GM23338 (cell line): Measurements from ENCODE around the gene FUT7. TPM values are rescaled to one million over a fixed set of nuclear protein-coding genes. Genes with fewer than 3 reads are reported as not detected.

Source experiments
- ATAC-seq: fragments of 200-7000 bp; cut with Tn5 transposase; 3 replicates; pipeline ENCODE4 v1.9.1; 2020
- DNase-seq: peaks from one replicate; pipeline ENCODE4 v3.0.0-alpha.2; 2015; ENCODE audit warnings: low spot score
- H2AFZ ChIP-seq: fragments of 200-600 bp; sonication (generic); 2 replicates; pipeline ENCODE4 v1.8.0; 2016; ENCODE audit warnings: antibody characterized with exemption, mild to moderate bottlenecking, moderate library complexity
- H3F3A ChIP-seq: fragments of 200-600 bp; sonication (generic); replicated peaks from 2 replicates; pipeline ENCODE4 v1.8.0; 2017; ENCODE audit warnings: antibody characterized with exemption, mixed run types, low read depth
- H3K27ac ChIP-seq: fragments of 200-600 bp; sonication (generic); 2 replicates; pipeline ENCODE4 v1.6.1; 2016; ENCODE audit warnings: low read depth
- H3K27me3 ChIP-seq: fragments of 200-600 bp; sonication (generic); 2 replicates; pipeline ENCODE4 v1.8.0; 2016; ENCODE audit warnings: mild to moderate bottlenecking, mixed run types, moderate library complexity; ENCODE audit not compliant: insufficient read depth
- H3K36me3 ChIP-seq: fragments of 200-600 bp; sonication (generic); 2 replicates; pipeline ENCODE4 v1.8.0; 2016; ENCODE audit warnings: mild to moderate bottlenecking; ENCODE audit not compliant: insufficient read depth
- H3K4me1 ChIP-seq: fragments of 200-600 bp; sonication (generic); 2 replicates; pipeline ENCODE4 v1.8.0; 2016; ENCODE audit warnings: mild to moderate bottlenecking, moderate library complexity; ENCODE audit not compliant: insufficient read depth
- H3K4me2 ChIP-seq: fragments of 200-600 bp; sonication (generic); 2 replicates; pipeline ENCODE4 v1.7.1; 2017; ENCODE audit warnings: mixed run types
- H3K4me3 ChIP-seq: fragments of 200-600 bp; sonication (generic); 2 replicates; pipeline ENCODE4 v1.6.1; 2016; ENCODE audit warnings: mixed run types
- H3K79me2 ChIP-seq: fragments of 200-600 bp; sonication (generic); replicated peaks from 2 replicates; pipeline ENCODE4 v1.8.0; 2017; ENCODE audit warnings: mild to moderate bottlenecking; ENCODE audit not compliant: insufficient read depth
- H3K9me2 ChIP-seq: fragments of 200-600 bp; sonication (generic); 2 replicates; pipeline ENCODE4 v1.8.0; 2017; ENCODE audit not compliant: insufficient read depth
- H4K20me1 ChIP-seq: fragments of 200-600 bp; sonication (generic); replicated peaks from 2 replicates; pipeline ENCODE4 v1.8.0; 2017; ENCODE audit warnings: mild to moderate bottlenecking; ENCODE audit not compliant: insufficient read depth
- H3K27ac Mint-ChIP-seq: 2 replicates; pipeline ENCODE4 v1.8.0; 2020; ENCODE audit warnings: inconsistent platforms, mild to moderate bottlenecking, moderate library complexity, mixed read lengths
- H3K27me3 Mint-ChIP-seq: 3 replicates; pipeline ENCODE4 v1.8.0; 2022; ENCODE audit warnings: low read depth, mild to moderate bottlenecking, moderate library complexity, mixed read lengths, inconsistent platforms; ENCODE audit not compliant: insufficient read depth, poor library complexity
- H3K36me3 Mint-ChIP-seq: 3 replicates; pipeline ENCODE4 v1.8.0; 2021; ENCODE audit warnings: low read depth, mild to moderate bottlenecking, inconsistent platforms, moderate library complexity, mixed read lengths
- H3K4me1 Mint-ChIP-seq: 3 replicates; pipeline ENCODE4 v1.8.0; 2020; ENCODE audit warnings: mild to moderate bottlenecking, inconsistent platforms, mixed read lengths
- H3K4me3 Mint-ChIP-seq: 3 replicates; pipeline ENCODE4 v1.8.0; 2021; ENCODE audit warnings: moderate library complexity, mild to moderate bottlenecking, inconsistent platforms, mixed read lengths
- H3K9me3 Mint-ChIP-seq: 3 replicates; pipeline ENCODE4 v1.8.0; 2020; ENCODE audit warnings: moderate library complexity, mild to moderate bottlenecking, inconsistent platforms, mixed read lengths
- CREB1 ChIP-seq: fragments of 250-450 bp; sonication (Bioruptor Pico); IDR thresholded peaks from 2 replicates; pipeline ENCODE4 v1.5.0; 2020; ENCODE audit warnings: low read depth, mild to moderate bottlenecking, moderate library complexity
- CTCF ChIP-seq, 2 experiments: fragments of 200-600 bp in 1 of 2; sonication (generic) in 1 of 2; conservative IDR thresholded peaks; 2 replicates each; pipeline versions ENCODE4 v1.5.1 to v1.6.1; 2016 to 2017; ENCODE audit warnings: antibody characterized with exemption in 2 of 2, low read depth in 2 of 2, mild to moderate bottlenecking in 2 of 2, moderate library complexity in 1 of 2
- ETS1 ChIP-seq: IDR thresholded peaks from 2 replicates; pipeline ENCODE4 v1.6.1; 2016; ENCODE audit warnings: antibody characterized with exemption
- EZH2 ChIP-seq: fragments of 200-600 bp; sonication (generic); IDR thresholded peaks from one replicate; pipeline ENCODE4 v1.8.0; 2017; ENCODE audit warnings: antibody characterized with exemption, mild to moderate bottlenecking, low read depth; ENCODE audit not compliant: unreplicated experiment
- EZH2phosphoT487 ChIP-seq: fragments of 200-600 bp; sonication (generic); IDR thresholded peaks from one replicate; pipeline ENCODE4 v1.8.1; 2018; ENCODE audit warnings: antibody characterized with exemption; ENCODE audit not compliant: unreplicated experiment
- JUNB ChIP-seq: IDR thresholded peaks from one replicate; pipeline ENCODE4 v1.6.1; 2016; ENCODE audit warnings: antibody characterized with exemption; ENCODE audit not compliant: unreplicated experiment
- NANOG ChIP-seq: IDR thresholded peaks from 2 replicates; pipeline ENCODE4 v1.6.1; 2016; ENCODE audit warnings: antibody characterized with exemption, borderline replicate concordance
- POLR2AphosphoS5 ChIP-seq: IDR thresholded peaks from 2 replicates; pipeline ENCODE4 v1.6.1; 2016; ENCODE audit warnings: antibody characterized with exemption, low read depth
- REST ChIP-seq: IDR thresholded peaks from one replicate; pipeline ENCODE4 v1.6.1; 2018; ENCODE audit warnings: antibody characterized with exemption; ENCODE audit not compliant: unreplicated experiment
- STAT1 ChIP-seq: IDR thresholded peaks from one replicate; pipeline ENCODE4 v1.6.1; 2016; ENCODE audit warnings: antibody characterized with exemption; ENCODE audit not compliant: unreplicated experiment
- ZNF114 ChIP-seq: fragments of 250-450 bp; sonication (Bioruptor Pico); IDR thresholded peaks from 2 replicates; pipeline ENCODE4 v1.5.0; 2020; ENCODE audit warnings: mild to moderate bottlenecking, moderate library complexity
- ZNF331 ChIP-seq: fragments of 250-450 bp; sonication (Bioruptor Pico); IDR thresholded peaks from 2 replicates; pipeline ENCODE4 v1.5.0; 2020; ENCODE audit warnings: low read depth, mild to moderate bottlenecking, moderate library complexity
- ZNF462 ChIP-seq: fragments of 250-450 bp; sonication (Bioruptor Pico); IDR thresholded peaks from 2 replicates; pipeline ENCODE4 v1.5.0; 2020; ENCODE audit warnings: mild to moderate bottlenecking, moderate library complexity
- polyA plus RNA-seq: library from polyadenylated mRNA; unstranded; fragments of >200 nt; fragmentation: Nextera tagmentation; extraction: Ambion mirVana; gene quantifications from 2 replicates; pipeline ENCODE4 v1.2.1, GENCODE V29; 2016
- total RNA-seq: library from RNA; depleted of rRNA; stranded (reverse); fragments of >200 nt; shearing (Covaris generic); gene quantifications from 2 replicates; pipeline ENCODE4 v1.2.3, GENCODE V29; 2014

The FUT7 gene
- total and polyA plus RNA-seq, 2 experiments from 2014 or later: not detected

- Histone ChIP-seq H3K27me3 (peaks cover 40% of the 10 kb centered on the region), H3F3A (peaks cover 33% of the 10 kb centered on the region), H4K20me1 (0 out of 2 replicates have a peak, but pooled peaks cover 6% of the 10 kb centered on the region), H3K4me2 (no peak overlapping the region), H2AFZ (no peak overlapping the region), H3K4me3 (no peak overlapping the region), H3K9me2 (no peaks in the 10 kb centered on the region), H3K79me2 (no peaks in the 10 kb centered on the region), H3K27ac (no peak overlapping the region), H3K4me1 (peaks cover 29% of the 10 kb centered on the region), H3K36me3 (no peaks in the 10 kb centered on the region)
- Mint-ChIP-seq H3K27ac (peak overlapping the region; percentile 38; the same call in 1 of the 2 replicates), H3K4me3 (no peak overlapping the region), H3K9me3 (no peaks in the 10 kb centered on the region; the same call in 2 of the 3 replicates), H3K4me1 (peaks cover 22% of the 10 kb centered on the region), H3K27me3 (peaks cover 50% of the 10 kb centered on the region), H3K36me3 (no peaks in the 10 kb centered on the region; the same call in 2 of the 3 replicates)
- ATAC-seq (no peak), DNase-seq (peak; percentile 62)
- TF ChIP-seq EZH2: no peak
- no peak for TF ChIP-seq ZNF462 (CRISPR knock-in tag)
- no peak for TF ChIP-seq ETS1
- TF ChIP-seq NANOG: no peak
- no peak for TF ChIP-seq EZH2phosphoT487
- no peak for TF ChIP-seq ZNF331 (CRISPR knock-in tag)
- no peak for TF ChIP-seq CREB1 (CRISPR knock-in tag)
- no peak for TF ChIP-seq ZNF114 (CRISPR knock-in tag)
- TF ChIP-seq POLR2AphosphoS5: no peak
- no peak for TF ChIP-seq STAT1
- no peak for TF ChIP-seq CTCF (conservative IDR thresholded peaks at IDR 0.05; ENCODE audit: low read depth in 2 of 2)
- TF ChIP-seq REST: no peak
- no peak for TF ChIP-seq JUNB
Measured at GRCh38 chr9:137075275-137075775, 43.4 kb upstream of the FUT7 start.
